Measurements from ENCODE around the gene AGAP9. TPM values are rescaled to one million over a fixed set of nuclear protein-coding genes. Genes with fewer than 3 reads are reported as not detected.

AGAP9 gene
- total and polyA plus RNA-seq, 3 donors from 2014 or later: 17.5 to 29.8 (median 26.0) TPM

GRCh38 chr10:47454008-47454779 lies 69.2 kb downstream of the AGAP9 start:
- H3K4me3 ChIP-seq: no peak overlapping the region
- DNase-seq: no peak
- no peak for TF ChIP-seq CTCF (IDR thresholded peaks at IDR 0.05)
- TF ChIP-seq POLR2A (IDR thresholded peaks at IDR 0.05): no peak
- intact Hi-C loops (cut with DNase I; ENCODE audit: low total_unique reads): no loop called here
- peaks cover 17% of the 10 kb centered on the region for H3K4me1 ChIP-seq
- no peak overlapping the region for H3K27ac ChIP-seq
- H3K9me3 ChIP-seq: no peaks in the 10 kb centered on the region
- WGBS, 2 donors: 76 to 89% methylated on average over 8 to 10 of the region's 10 CpGs
- H3K36me3 ChIP-seq (ENCODE audit: low read depth, missing control alignments): no peaks in the 10 kb centered on the region
- no peaks in the 10 kb centered on the region for H3K27me3 ChIP-seq

- TF ChIP-seq POLR2A (IDR thresholded peaks at IDR 0.05) (no peak), CTCF (IDR thresholded peaks at IDR 0.05) (no peak)
- Histone ChIP-seq H3K27ac (no peak overlapping the region), H3K27me3 (no peaks in the 10 kb centered on the region), H3K4me3 (no peak overlapping the region), H3K36me3 (ENCODE audit: low read depth, missing control alignments) (no peaks in the 10 kb centered on the region), H3K9me3 (no peaks in the 10 kb centered on the region), H3K4me1 (peaks cover 17% of the 10 kb centered on the region)
- 71 to 74% methylated on average over 4 to 7 of the region's 7 CpGs for WGBS, 2 donors
- no peak for DNase-seq
- intact Hi-C loops (cut with DNase I; ENCODE audit: low total_unique reads): no loop called here
Measured at GRCh38 chr10:47453141-47454007, 70.1 kb downstream of the AGAP9 start.

GRCh38 chr10:47452495-47453140 lies 70.8 kb downstream of the AGAP9 start:
- TF ChIP-seq CTCF (IDR thresholded peaks at IDR 0.05): no peak
- no peak for TF ChIP-seq POLR2A (IDR thresholded peaks at IDR 0.05)
- no peak for DNase-seq
- Histone ChIP-seq H3K27ac (no peak overlapping the region), H3K4me3 (no peak overlapping the region), H3K4me1 (peaks cover 17% of the 10 kb centered on the region), H3K9me3 (no peaks in the 10 kb centered on the region), H3K27me3 (no peaks in the 10 kb centered on the region), H3K36me3 (ENCODE audit: low read depth, missing control alignments) (no peaks in the 10 kb centered on the region)
- intact Hi-C loops (cut with DNase I; ENCODE audit: low total_unique reads): no loop called here
- WGBS, 2 donors: 63 to 73% methylated on average over 11 of the region's 11 CpGs

- H3K36me3 ChIP-seq (ENCODE audit: low read depth, missing control alignments): no peaks in the 10 kb centered on the region
- intact Hi-C loops (cut with DNase I; ENCODE audit: low total_unique reads): no loop called here
- no peak for DNase-seq
- 84 to 93% methylated on average over 3 to 7 of the region's 7 CpGs for WGBS, 2 donors
- TF ChIP-seq POLR2A (IDR thresholded peaks at IDR 0.05) (no peak), CTCF (IDR thresholded peaks at IDR 0.05) (no peak)
- H3K9me3 ChIP-seq: no peaks in the 10 kb centered on the region
- no peaks in the 10 kb centered on the region for H3K27me3 ChIP-seq
- H3K4me1 ChIP-seq: peaks cover 14% of the 10 kb centered on the region
- no peak overlapping the region for H3K27ac ChIP-seq
- H3K4me3 ChIP-seq: no peak overlapping the region
Measured at GRCh38 chr10:47451998-47452494, 71.4 kb downstream of the AGAP9 start.

Small RNA genes within 50 kb of the gene (small RNA-seq; reads per million reads assigned to genes)
- 0 reads per million in 2 donors for gene AL591684.3
- gene RNA5SP312: 0 reads per million in 2 donors

Other genes with a start within 250 kb of the AGAP9 start
- 10 to 100 TPM; 34.4 to 47.3 TPM for gene GDF10, start 223.4 kb downstream of the AGAP9 start, total RNA-seq
- 17.7 TPM for gene GDF10, start 223.4 kb downstream of the AGAP9 start, polyA plus RNA-seq (ENCODE audit: insufficient read depth, low read depth, low replicate concordance)
- under 1 TPM; 0.19 to 0.39 TPM for gene GDF2, start 201.2 kb downstream of the AGAP9 start, total RNA-seq
- not detected for gene GDF2, start 201.2 kb downstream of the AGAP9 start, polyA plus RNA-seq (ENCODE audit: insufficient read depth, low read depth, low replicate concordance)
- gene RBP3, start 175.3 kb downstream of the AGAP9 start, total RNA-seq: under 1 TPM in 1 of 2 donors, not detected in 1; 0.25 TPM
- gene RBP3, start 175.3 kb downstream of the AGAP9 start, polyA plus RNA-seq (ENCODE audit: insufficient read depth, low read depth, low replicate concordance): 0.09 TPM
- 1 to 10 TPM; 2.7 to 3.2 TPM for gene ZNF488, start 139.3 kb downstream of the AGAP9 start, total RNA-seq
- 2.0 TPM for gene ZNF488, start 139.3 kb downstream of the AGAP9 start, polyA plus RNA-seq (ENCODE audit: insufficient read depth, low read depth, low replicate concordance)
- 1 to 10 TPM; 1.8 to 2.5 TPM for gene ANXA8, start 39.5 kb downstream of the AGAP9 start, total RNA-seq
- gene ANXA8, start 39.5 kb downstream of the AGAP9 start, polyA plus RNA-seq (ENCODE audit: insufficient read depth, low read depth, low replicate concordance): 6.7 TPM
- 1 to 10 TPM; 3.9 to 8.3 TPM for gene FAM25G, start 31.9 kb downstream of the AGAP9 start, total RNA-seq
- 8.6 TPM for gene FAM25G, start 31.9 kb downstream of the AGAP9 start, polyA plus RNA-seq (ENCODE audit: insufficient read depth, low read depth, low replicate concordance)
- gene SYT15B, start 240.0 kb upstream of the AGAP9 start, total RNA-seq: 1 to 10 TPM; 1.0 to 1.2 TPM
- 0.37 TPM for gene SYT15B, start 240.0 kb upstream of the AGAP9 start, polyA plus RNA-seq (ENCODE audit: insufficient read depth, low read depth, low replicate concordance)

Data from testis (tissue), 3 donors.